ENCODE measurements around the gene RYR1. TPM values are rescaled to one million over a fixed set of nuclear protein-coding genes. Genes with fewer than 3 reads are reported as not detected.

The RYR1 gene
- total RNA-seq, 1 experiment from 2014 or later, result 4.1 TPM

DNA sequence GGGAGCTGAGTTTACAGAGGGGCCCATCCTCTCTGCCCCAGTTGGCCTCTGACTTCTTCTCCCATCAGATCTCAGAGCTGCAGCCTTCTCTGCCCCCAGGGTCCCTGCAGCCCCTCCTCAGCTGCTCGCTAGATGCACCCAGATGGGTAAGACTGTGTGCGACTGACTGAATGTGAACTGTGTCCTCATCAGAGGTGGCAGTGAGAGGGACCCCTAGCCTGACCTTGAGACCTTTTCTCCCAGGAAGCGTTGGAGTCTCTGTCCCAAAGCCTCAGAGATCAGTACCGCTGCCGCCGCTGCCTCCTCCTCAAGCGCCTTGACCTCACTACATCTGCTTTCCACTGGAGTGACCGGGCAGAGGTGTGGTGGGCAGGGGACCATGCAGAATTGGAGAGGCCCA lies 28.2 kb upstream of the RYR1 start:
- BruUV-seq (replicated peaks), result no TSS peak
- no peaks in the 10 kb centered on the region for H3K9me2 ChIP-seq (ENCODE audit: insufficient read depth)
- H3K4me3 ChIP-seq (replicated peaks in 1 of 2; ENCODE audit: low read depth in 1 of 2, low read length in 2 of 2), result no peak overlapping the region
- peaks cover 8 to 17% of the 10 kb centered on the region in 2 experiments; a peak in 3 of 4 replicates for H3K4me1 ChIP-seq (ENCODE audit: control insufficient read depth in 1 of 2, insufficient read depth in 2 of 2, low read length in 2 of 2)
- H3K4me2 ChIP-seq (ENCODE audit: low read length), result no peak overlapping the region
- H4K20me1 ChIP-seq (ENCODE audit: insufficient read depth), result no peaks in the 10 kb centered on the region
- RAD21 ChIA-PET (ENCODE audit: low non-redundant PET in 1 of 2, low total read pairs in 2 of 2, uncharacterized antibody in 2 of 2, unreplicated experiment in 2 of 2), result no interaction called here
- no peak for TF ChIP-seq POLR2A (IDR thresholded peaks at IDR 0.05; ENCODE audit: borderline replicate concordance, extremely low read depth, insufficient read depth, insufficient read length)
- TF ChIP-seq CBX3 (IDR thresholded peaks at IDR 0.05; ENCODE audit: low read depth), result no peak
- TF ChIP-seq EZH2 (IDR thresholded peaks at IDR 0.05), result no peak
- TF ChIP-seq SRF (IDR thresholded peaks at IDR 0.05; ENCODE audit: low read depth), result no peak
- TF ChIP-seq, protein P1, sequence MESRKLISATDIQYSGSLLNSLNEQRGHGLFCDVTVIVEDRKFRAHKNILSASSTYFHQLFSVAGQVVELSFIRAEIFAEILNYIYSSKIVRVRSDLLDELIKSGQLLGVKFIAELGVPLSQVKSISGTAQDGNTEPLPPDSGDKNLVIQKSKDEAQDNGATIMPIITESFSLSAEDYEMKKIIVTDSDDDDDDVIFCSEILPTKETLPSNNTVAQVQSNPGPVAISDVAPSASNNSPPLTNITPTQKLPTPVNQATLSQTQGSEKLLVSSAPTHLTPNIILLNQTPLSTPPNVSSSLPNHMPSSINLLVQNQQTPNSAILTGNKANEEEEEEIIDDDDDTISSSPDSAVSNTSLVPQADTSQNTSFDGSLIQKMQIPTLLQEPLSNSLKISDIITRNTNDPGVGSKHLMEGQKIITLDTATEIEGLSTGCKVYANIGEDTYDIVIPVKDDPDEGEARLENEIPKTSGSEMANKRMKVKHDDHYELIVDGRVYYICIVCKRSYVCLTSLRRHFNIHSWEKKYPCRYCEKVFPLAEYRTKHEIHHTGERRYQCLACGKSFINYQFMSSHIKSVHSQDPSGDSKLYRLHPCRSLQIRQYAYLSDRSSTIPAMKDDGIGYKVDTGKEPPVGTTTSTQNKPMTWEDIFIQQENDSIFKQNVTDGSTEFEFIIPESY (IDR thresholded peaks at IDR 0.05; ENCODE audit: extremely low read depth, insufficient replicate concordance, low read length), result no peak
- no peak for TF ChIP-seq JUND (IDR thresholded peaks at IDR 0.05)
- TF ChIP-seq, protein P2, sequence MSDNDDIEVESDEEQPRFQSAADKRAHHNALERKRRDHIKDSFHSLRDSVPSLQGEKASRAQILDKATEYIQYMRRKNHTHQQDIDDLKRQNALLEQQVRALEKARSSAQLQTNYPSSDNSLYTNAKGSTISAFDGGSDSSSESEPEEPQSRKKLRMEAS (IDR thresholded peaks at IDR 0.05), result no peak
- TF ChIP-seq POLR2AphosphoS5 (IDR thresholded peaks at IDR 0.05; ENCODE audit: low read depth, low read length), result no peak
- no peak for TF ChIP-seq ZFX (IDR thresholded peaks at IDR 0.05)
- no peak for TF ChIP-seq RAD21 (IDR thresholded peaks at IDR 0.05; ENCODE audit: low read depth)
- TF ChIP-seq EGR1 (IDR thresholded peaks at IDR 0.05; ENCODE audit: low read depth), result no peak
- TF ChIP-seq CEBPB (IDR thresholded peaks at IDR 0.05; ENCODE audit: low read depth), result no peak
- no peak for TF ChIP-seq TCF7L2 (IDR thresholded peaks at IDR 0.05; ENCODE audit: borderline replicate concordance, extremely low read depth, insufficient read depth, insufficient read length)
- TF ChIP-seq, protein P3, sequence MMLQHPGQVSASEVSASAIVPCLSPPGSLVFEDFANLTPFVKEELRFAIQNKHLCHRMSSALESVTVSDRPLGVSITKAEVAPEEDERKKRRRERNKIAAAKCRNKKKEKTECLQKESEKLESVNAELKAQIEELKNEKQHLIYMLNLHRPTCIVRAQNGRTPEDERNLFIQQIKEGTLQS (IDR thresholded peaks at IDR 0.05), result no peak
- TF ChIP-seq, protein P4, sequence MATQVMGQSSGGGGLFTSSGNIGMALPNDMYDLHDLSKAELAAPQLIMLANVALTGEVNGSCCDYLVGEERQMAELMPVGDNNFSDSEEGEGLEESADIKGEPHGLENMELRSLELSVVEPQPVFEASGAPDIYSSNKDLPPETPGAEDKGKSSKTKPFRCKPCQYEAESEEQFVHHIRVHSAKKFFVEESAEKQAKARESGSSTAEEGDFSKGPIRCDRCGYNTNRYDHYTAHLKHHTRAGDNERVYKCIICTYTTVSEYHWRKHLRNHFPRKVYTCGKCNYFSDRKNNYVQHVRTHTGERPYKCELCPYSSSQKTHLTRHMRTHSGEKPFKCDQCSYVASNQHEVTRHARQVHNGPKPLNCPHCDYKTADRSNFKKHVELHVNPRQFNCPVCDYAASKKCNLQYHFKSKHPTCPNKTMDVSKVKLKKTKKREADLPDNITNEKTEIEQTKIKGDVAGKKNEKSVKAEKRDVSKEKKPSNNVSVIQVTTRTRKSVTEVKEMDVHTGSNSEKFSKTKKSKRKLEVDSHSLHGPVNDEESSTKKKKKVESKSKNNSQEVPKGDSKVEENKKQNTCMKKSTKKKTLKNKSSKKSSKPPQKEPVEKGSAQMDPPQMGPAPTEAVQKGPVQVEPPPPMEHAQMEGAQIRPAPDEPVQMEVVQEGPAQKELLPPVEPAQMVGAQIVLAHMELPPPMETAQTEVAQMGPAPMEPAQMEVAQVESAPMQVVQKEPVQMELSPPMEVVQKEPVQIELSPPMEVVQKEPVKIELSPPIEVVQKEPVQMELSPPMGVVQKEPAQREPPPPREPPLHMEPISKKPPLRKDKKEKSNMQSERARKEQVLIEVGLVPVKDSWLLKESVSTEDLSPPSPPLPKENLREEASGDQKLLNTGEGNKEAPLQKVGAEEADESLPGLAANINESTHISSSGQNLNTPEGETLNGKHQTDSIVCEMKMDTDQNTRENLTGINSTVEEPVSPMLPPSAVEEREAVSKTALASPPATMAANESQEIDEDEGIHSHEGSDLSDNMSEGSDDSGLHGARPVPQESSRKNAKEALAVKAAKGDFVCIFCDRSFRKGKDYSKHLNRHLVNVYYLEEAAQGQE (IDR thresholded peaks at IDR 0.05; ENCODE audit: low read depth), result no peak
- TF ChIP-seq EZH2phosphoT487 (IDR thresholded peaks at IDR 0.05; ENCODE audit: borderline replicate concordance), result no peak
- no peak for TF ChIP-seq SIN3A (IDR thresholded peaks at IDR 0.05; ENCODE audit: low read depth)
- no peak for TF ChIP-seq CTCF (IDR thresholded peaks at IDR 0.05 in 2 of 3, conservative IDR thresholded peaks at IDR 0.05 in 1 of 3; ENCODE audit: borderline replicate concordance in 1 of 3, insufficient read depth in 1 of 3, low read depth in 2 of 3, low read length in 2 of 3)
- TF ChIP-seq YY1 (IDR thresholded peaks at IDR 0.05; ENCODE audit: extremely low read depth, insufficient replicate concordance, low read depth, low read length), result no peak
- intact Hi-C loops (cut with micrococcal nuclease), result loop anchor here (10.0 kb wide), 1 partner anchor 110 kb away; no protein-coding TSS in a partner anchor
- H2AFZ ChIP-seq (ENCODE audit: low read depth, low read length, poor library complexity, severe bottlenecking), result no peak overlapping the region
- POLR2A ChIA-PET, result interaction anchor here (1.1 kb wide), 1 partner anchor 11 kb away, joined by 3 read pairs; no protein-coding TSS in a partner anchor
- ATAC-seq (no peak), DNase-seq (ENCODE audit: low read depth, low spot score) (no peak)
- no peak overlapping the region for H3K9ac ChIP-seq (ENCODE audit: low read length)
- peaks cover 9% of the 10 kb centered on the region in 2 experiments; a peak in 2 of 4 replicates for H3K36me3 ChIP-seq (ENCODE audit: control insufficient read depth in 1 of 2, insufficient read depth in 2 of 2, low read length in 2 of 2)
- no peaks in the 10 kb centered on the region for H3K9me3 ChIP-seq (ENCODE audit: control insufficient read depth in 1 of 2, insufficient read depth in 1 of 2, low read depth in 1 of 2, low read length in 2 of 2)
- no peaks in the 10 kb centered on the region for H3K27me3 ChIP-seq (ENCODE audit: insufficient read depth, low read length)
- H3K27ac ChIP-seq (ENCODE audit: low read depth, low read length), result no peak overlapping the region
- H3K79me2 ChIP-seq (ENCODE audit: insufficient read depth, low read length), result peaks cover 9% of the 10 kb centered on the region; the same call in 1 of the 2 replicates
- CTCF ChIA-PET, result interaction anchor here (3.3 kb wide), 1 partner anchor 229 kb away, joined by 28 read pairs; no protein-coding TSS in a partner anchor

Measured in HCT116 (cell line).